AG10803 (cell line): ENCODE measurements around the gene MAPKAP1.

Experiments used
- DNase-seq: peaks from one replicate; pipeline ENCODE4 v3.0.0; 2010; ENCODE audit warnings: low read depth
- H3K4me3 ChIP-seq: 2 replicates; pipeline ENCODE4 v1.5.1; 2011; ENCODE audit warnings: mild to moderate bottlenecking, low read length, control low read depth
- TF ChIP-seq, protein P1 (sequence below): conservative IDR thresholded peaks from 2 replicates; pipeline ENCODE4 v1.5.1; 2011; ENCODE audit warnings: mild to moderate bottlenecking, low read length, control low read depth, inconsistent platforms

The MAPKAP1 gene

DNA sequence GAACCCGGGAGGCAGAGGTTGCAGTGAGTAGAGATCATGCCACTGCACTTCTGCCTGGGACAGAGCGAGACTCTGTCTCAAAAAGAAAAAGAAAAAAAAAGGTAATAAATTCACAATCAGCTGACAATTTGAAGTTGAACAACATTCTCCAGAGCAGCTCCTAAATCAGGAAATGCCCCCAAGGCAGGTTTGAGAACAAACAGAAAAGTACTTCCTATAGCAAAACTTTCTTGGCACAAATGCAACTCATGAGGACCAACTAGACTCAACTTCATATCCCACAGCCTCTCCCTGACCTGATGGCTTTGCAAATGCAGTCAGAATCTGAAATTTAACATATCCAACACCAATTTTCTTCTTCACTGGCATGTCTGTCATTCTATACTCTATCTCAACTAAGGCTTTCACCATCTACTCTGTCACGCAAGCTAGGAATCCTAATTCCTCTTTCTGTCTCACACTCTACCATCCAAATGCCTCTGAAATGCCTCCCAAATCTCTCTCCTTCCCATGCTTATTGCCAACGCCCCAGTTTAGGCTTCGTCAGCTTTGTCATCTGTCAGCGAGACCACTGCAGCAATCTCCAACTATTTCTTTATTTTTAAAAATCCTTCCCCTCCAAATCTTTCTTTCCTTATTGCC lies 113.3 kb downstream of the MAPKAP1 start:
- DNase-seq: no peak

DNA sequence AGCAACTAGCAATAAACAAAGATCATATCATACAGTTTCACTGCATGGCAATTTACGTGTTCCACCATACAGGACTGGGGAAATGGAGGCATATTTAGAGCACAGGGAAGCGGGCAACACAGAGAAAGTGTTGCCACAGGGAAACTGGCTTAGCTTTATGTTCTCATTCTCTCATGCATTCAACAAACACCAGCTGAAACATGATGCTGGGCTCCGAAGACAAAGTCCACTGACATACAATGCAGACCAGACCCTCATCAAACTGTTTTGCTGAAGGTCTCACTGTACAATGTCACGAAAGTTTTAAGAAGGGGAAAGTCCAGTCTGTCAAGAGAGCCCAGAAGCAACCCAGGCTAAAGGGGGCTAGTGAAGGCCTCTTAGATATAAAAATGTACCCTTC lies 115.1 kb downstream of the MAPKAP1 start:
- TF ChIP-seq, protein P1, sequence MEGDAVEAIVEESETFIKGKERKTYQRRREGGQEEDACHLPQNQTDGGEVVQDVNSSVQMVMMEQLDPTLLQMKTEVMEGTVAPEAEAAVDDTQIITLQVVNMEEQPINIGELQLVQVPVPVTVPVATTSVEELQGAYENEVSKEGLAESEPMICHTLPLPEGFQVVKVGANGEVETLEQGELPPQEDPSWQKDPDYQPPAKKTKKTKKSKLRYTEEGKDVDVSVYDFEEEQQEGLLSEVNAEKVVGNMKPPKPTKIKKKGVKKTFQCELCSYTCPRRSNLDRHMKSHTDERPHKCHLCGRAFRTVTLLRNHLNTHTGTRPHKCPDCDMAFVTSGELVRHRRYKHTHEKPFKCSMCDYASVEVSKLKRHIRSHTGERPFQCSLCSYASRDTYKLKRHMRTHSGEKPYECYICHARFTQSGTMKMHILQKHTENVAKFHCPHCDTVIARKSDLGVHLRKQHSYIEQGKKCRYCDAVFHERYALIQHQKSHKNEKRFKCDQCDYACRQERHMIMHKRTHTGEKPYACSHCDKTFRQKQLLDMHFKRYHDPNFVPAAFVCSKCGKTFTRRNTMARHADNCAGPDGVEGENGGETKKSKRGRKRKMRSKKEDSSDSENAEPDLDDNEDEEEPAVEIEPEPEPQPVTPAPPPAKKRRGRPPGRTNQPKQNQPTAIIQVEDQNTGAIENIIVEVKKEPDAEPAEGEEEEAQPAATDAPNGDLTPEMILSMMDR: no peak
- DNase-seq: no peak
- no peak overlapping the region for H3K4me3 ChIP-seq

More for the DNA sequence above, 113.3 kb downstream of the MAPKAP1 start:
- TF ChIP-seq, protein P1: no peak
- H3K4me3 ChIP-seq: no peak overlapping the region

DNA sequence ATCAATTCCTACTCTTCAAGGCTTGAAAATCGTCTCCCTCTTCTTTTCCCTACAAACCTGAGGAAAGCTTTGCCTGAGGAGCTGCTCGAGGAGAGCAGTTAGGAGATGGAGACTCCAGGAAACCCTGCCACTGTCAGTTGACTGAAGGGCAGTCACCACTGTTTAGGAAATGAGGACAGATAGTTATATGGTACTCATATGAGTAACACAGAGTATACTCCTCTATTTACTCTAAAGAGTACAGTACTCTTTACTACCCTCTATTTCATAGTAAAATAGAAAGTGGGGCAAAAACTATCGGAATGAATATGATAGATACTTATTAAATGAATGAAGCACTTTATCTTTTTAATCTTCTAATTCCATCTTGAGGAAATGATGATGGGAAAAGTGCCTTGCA lies 115.8 kb downstream of the MAPKAP1 start:
- TF ChIP-seq, protein P1: no peak
- no peak overlapping the region for H3K4me3 ChIP-seq
- DNase-seq: no peak

DNA sequence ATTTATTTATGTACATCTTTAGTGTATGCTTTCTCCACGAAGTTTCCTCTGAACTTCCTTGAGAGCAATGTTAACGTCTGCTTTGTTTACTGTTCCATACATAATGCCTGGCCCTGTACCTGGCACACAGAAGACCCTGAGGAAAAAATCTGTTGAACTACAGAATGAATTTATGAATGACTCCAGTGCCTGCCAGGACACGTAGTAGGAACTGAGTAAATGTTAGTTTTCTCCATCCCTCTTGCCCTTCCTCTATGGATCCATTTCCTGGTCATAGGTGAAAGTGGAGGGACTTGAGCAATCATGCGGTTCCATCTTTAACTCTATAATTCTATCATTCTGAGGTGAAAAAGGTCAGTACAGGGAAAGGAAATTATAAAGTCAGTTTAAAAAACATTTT lies 117.7 kb downstream of the MAPKAP1 start:
- no peak overlapping the region for H3K4me3 ChIP-seq
- DNase-seq: no peak
- TF ChIP-seq, protein P1: no peak

DNA sequence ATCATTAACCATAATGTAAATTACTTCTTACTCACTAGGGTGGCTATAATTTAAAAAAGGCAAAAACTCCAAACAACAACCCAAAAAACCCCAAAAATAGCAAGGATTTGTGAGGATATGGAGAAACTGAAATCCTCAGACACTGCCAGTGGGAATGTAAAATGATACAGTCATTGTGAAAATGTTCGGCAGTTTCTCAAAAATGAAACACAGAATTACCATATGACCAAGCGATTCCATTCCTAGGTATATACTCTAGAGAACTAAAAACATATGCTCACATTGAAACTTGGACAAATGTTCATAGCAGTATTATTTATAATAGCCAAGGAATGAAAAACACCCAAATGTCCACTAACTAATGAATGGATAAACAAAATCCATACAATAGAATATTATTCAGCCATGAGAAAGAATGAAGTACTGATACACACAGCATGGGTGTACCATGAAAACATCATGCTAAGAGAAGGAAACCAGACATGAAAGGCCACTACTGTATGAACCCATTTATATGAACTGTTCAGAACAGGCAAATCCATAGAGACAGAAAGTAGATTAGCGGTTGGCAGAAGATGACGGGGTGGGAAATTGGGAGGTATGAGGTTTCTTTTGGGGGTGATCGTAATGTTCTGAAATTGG lies 119.1 kb downstream of the MAPKAP1 start:
- no peak overlapping the region for H3K4me3 ChIP-seq
- DNase-seq: peak; percentile 23
- TF ChIP-seq, protein P1: no peak

DNA sequence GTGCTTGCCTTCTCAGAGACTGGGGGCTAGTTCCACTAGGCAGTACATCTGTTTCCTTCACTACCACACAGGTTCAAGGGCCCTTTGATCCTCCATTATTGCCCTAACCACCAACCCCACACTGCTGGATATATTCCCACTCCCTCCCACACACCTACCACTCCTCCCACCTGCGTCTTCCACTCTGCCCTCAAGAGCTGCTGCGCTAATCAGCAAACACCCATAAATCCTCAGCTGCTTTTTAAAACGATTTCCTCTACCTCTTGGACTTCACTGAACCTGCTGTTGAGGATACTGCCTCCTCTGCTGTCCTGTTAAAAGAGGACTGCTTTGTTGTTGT lies 120.9 kb downstream of the MAPKAP1 start:
- DNase-seq: no peak
- no peak overlapping the region for H3K4me3 ChIP-seq
- TF ChIP-seq, protein P1: no peak

DNA sequence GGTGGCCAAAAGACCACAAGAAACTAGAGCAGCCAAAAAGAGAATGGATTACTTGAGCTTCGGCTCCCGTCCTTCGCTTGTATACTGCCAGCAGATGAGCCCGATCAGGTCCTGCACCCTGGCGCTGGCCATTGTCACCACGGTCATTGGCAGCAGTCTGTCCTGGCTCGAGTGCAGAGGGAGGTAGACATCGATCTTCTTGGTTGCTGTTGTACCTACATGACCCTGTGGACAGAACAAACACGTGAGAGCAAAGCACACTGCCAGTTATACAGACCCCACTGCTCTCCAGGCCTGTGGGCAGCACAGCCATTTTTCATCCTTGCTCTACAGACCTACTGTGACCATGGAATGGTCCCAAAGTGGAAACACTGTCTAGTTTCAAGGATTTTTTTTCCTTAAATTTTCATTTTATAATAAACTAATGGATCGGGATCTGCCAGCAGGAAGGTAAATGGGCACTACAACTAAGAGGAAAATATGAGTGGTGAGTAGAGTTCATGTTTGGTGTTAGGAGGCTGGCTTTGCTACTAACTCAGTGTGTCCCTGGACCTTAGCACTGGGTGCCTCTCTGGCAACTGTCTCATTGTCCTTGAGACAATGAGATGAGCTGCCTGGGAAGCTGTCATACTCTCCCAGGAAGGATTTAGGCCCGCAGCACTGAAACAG lies 121.4 kb downstream of the MAPKAP1 start:
- TF ChIP-seq, protein P1: no peak
- no peak for DNase-seq

More for the DNA sequence above, 121.4 kb downstream of the MAPKAP1 start:
- no peak overlapping the region for H3K4me3 ChIP-seq
